ENCODE measurements around the gene DNAJC8. TPM values are rescaled to one million over a fixed set of nuclear protein-coding genes. Genes with fewer than 3 reads are reported as not detected.
A peak's percentile ranks its signal among the peaks of the same experiment; 100 is the strongest.

DNAJC8 gene
- total and polyA plus RNA-seq, 2 of the 8 experiments (the other 6 are each of a cell fraction or from before 2014, with no cell fraction given), result 116 to 134 TPM

DNA sequence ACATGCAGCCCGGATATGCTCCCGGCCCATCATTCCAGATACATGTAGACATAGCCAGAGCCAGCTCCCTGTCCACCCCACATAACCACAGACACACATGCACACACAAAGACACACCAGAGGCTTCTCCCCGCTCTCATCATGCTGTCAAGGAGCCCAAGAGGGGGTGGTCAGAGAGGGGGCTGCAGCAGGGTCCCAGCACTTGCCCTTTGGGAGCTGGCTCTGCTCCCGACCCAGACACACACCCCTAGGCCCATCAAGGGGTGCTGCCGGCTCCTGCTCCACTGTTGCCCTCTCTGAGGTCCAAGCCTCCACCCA, 58.9 kb downstream of the DNAJC8 start:
- H3K9ac ChIP-seq (replicated peaks in 1 of 4; ENCODE audit: extremely low read depth in 1 of 4, low read depth in 3 of 4, low read length in 3 of 4), result no peak overlapping the region
- H3K36me3 ChIP-seq (ENCODE audit: control insufficient read depth in 2 of 4, insufficient read depth in 4 of 4, low read length in 3 of 4), result no peaks in the 10 kb centered on the region
- FAIRE-seq (no peak), DNase-seq (ENCODE audit: low read depth in 1 of 2, low spot score in 2 of 2) (no peak)
- no peak overlapping the region for H2BK15ac ChIP-seq (ENCODE audit: low read length)
- ChIA-PET CTCF (ENCODE audit: partially characterized antibody) (interaction anchor here (0.9 to 4.0 kb wide), 6 partner anchors 20 to 88 kb away, joined by 3 to 9 read pairs (median 4); no protein-coding TSS in a partner anchor), POLR2A (ENCODE audit: partially characterized antibody) (interaction anchor here (0.8 kb wide), 1 partner anchor 87 kb away, joined by 3 read pairs; no protein-coding TSS in a partner anchor)
- H3K18ac ChIP-seq (ENCODE audit: extremely low read depth, low read length), result no peak overlapping the region
- H2BK120ac ChIP-seq (replicated peaks; ENCODE audit: low read depth, low read length), result no peak overlapping the region
- no peak overlapping the region for H2AFZ ChIP-seq (ENCODE audit: low read length)
- no peaks in the 10 kb centered on the region for H3K79me2 ChIP-seq (ENCODE audit: control insufficient read depth in 1 of 2, insufficient read depth in 2 of 2, low read length in 2 of 2)
- no peaks in the 10 kb centered on the region for H3K23me2 ChIP-seq (ENCODE audit: low read depth, low read length)
- no peaks in the 10 kb centered on the region for H4K20me1 ChIP-seq (replicated peaks in 1 of 2; ENCODE audit: control insufficient read depth in 1 of 2, insufficient read depth in 2 of 2, low read length in 2 of 2)
- H2BK20ac ChIP-seq (ENCODE audit: low read length), result no peak overlapping the region
- no peak overlapping the region for H3K4ac ChIP-seq (replicated peaks; ENCODE audit: insufficient read length, low read depth, low read length)
- peak overlapping the region; percentile 82 for H4K8ac ChIP-seq (ENCODE audit: extremely low read depth, insufficient read depth, low read length)
- WGBS, 2 experiments (ENCODE audit: extremely low coverage in 1 of 2, insufficient coverage in 1 of 2, insufficient read length in 1 of 2, insufficient replicate concordance in 2 of 2, low coverage in 1 of 2, low lambda C conversion rate in 2 of 2, missing lambda C conversion rate in 1 of 2), result 85% methylated on average over 5 of the region's 5 CpGs; no CpG with 5 or more reads in 1 of the 2 experiments
- no peak overlapping the region for H4K5ac ChIP-seq (ENCODE audit: insufficient read length, low read depth, low read length)
- H2BK5ac ChIP-seq (ENCODE audit: low read depth, low read length), result no peak overlapping the region
- H2BK12ac ChIP-seq (ENCODE audit: low read depth, low read length), result no peak overlapping the region
- H3K56ac ChIP-seq (replicated peaks; ENCODE audit: insufficient read length, low read depth, low read length), result no peak overlapping the region
- no peaks in the 10 kb centered on the region for H3K27me3 ChIP-seq (replicated peaks in 1 of 4; ENCODE audit: control insufficient read depth in 3 of 4, extremely low read depth in 1 of 4, insufficient read depth in 3 of 4, low read length in 3 of 4)
- H3K27ac ChIP-seq (ENCODE audit: low read depth, low read length), result no peak overlapping the region
- no peak overlapping the region for H2AK5ac ChIP-seq (ENCODE audit: low read depth, low read length)
- no peaks in the 10 kb centered on the region for H3K9me3 ChIP-seq (ENCODE audit: insufficient read depth in 2 of 2, low read depth in 1 of 2, low read length in 1 of 2)
- H3K79me1 ChIP-seq (ENCODE audit: low read depth, low read length), result no peaks in the 10 kb centered on the region
- no peak overlapping the region for H3K23ac ChIP-seq (ENCODE audit: insufficient read length)
- no peak overlapping the region for H4K91ac ChIP-seq (replicated peaks; ENCODE audit: insufficient read length, low read length)
- H3K14ac ChIP-seq (ENCODE audit: insufficient read length), result peak overlapping the region; percentile 49
- H3K4me3 ChIP-seq (ENCODE audit: extremely low read depth in 1 of 4, insufficient read depth in 2 of 4, low read depth in 3 of 4, low read length in 4 of 4), result no peak overlapping the region
- H3K4me1 ChIP-seq (replicated peaks in 1 of 4; ENCODE audit: control insufficient read depth in 3 of 4, insufficient read depth in 4 of 4, low read length in 3 of 4), result peaks cover 0 to 3% (median 0%) of the 10 kb centered on the region in 4 experiments; a peak in 1 of 7 replicates
- no peak overlapping the region for H3K4me2 ChIP-seq (ENCODE audit: insufficient read depth in 1 of 2, low read depth in 2 of 2, low read length in 2 of 2)
- no peak for TF ChIP-seq RNF2 (IDR thresholded peaks at IDR 0.05; ENCODE audit: borderline replicate concordance, low read depth, low read length, missing control alignments, poor library complexity, severe bottlenecking)
- TF ChIP-seq CBX8 (IDR thresholded peaks at IDR 0.05; ENCODE audit: borderline replicate concordance, low read depth, low read length), result no peak
